NCI-H1436 treated with DMSO at 0.1 percent for 48 hours (cell line): Measurements from ENCODE around the gene LCE2D.

Source experiments
- DNase-seq: peaks from one replicate; lab custom pipeline; 2025; lab: John Stamatoyannopoulos, UW

LCE2D gene

GRCh38 chr1:152697701-152698600 lies 34.8 kb downstream of the LCE2D start, which contains the start of gene LCE2A:
TSS of gene LCE2A (plus strand) at chr1:152698345. CDS start at chr1:152698902, 557 bp downstream.
- no peak for DNase-seq

GRCh38 chr1:152699746-152700145 lies 36.6 kb downstream of the LCE2D start:
- DNase-seq: no peak

- no peak for DNase-seq
Measured at GRCh38 chr1:152707860-152708259, 44.7 kb downstream of the LCE2D start, which contains the start of gene LCE4A. TSS of gene LCE4A (plus strand) at chr1:152708160. CDS start at chr1:152709076, 916 bp downstream.
